ENCODE results near the gene SIX2.

DNA sequence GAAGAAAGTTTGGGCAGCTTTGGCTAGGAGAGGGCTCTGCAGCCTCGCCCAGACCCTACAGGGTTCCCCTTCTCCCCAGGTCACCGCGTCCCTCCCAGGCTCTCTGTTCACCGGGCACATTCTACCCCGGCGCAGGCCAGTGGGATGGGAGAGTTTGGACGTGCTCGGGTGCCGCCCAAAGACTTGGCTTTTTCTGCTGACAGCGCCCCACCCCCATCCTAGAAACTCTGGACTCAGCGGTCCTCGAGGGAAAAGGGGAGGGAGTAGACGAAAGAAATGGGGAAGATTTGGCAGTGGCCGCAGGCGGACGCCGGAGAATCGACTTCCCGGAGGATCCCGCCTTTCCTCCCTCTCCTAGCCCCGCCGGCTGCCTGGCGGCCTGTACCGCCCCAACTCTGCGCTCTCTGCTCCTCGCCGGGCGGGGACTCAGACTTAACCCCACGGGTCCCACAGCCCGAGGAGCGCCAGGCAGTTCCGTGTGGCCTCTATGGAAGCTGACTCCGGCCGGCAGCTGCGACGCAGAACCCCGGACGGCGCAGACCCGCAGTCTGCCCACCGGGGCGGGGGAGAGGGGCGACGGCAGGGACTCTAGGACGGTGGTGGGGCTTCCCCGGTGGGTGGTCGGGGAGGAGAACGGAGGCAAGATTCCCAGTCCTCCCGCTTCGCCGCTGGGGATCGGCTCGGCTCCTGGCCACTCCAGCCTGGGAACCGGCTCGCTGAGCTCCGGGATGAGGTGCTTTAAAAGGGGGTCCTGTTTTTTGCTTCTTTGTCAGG lies 863 bp upstream of the SIX2 start:
- TF ChIP-seq, protein P1, sequence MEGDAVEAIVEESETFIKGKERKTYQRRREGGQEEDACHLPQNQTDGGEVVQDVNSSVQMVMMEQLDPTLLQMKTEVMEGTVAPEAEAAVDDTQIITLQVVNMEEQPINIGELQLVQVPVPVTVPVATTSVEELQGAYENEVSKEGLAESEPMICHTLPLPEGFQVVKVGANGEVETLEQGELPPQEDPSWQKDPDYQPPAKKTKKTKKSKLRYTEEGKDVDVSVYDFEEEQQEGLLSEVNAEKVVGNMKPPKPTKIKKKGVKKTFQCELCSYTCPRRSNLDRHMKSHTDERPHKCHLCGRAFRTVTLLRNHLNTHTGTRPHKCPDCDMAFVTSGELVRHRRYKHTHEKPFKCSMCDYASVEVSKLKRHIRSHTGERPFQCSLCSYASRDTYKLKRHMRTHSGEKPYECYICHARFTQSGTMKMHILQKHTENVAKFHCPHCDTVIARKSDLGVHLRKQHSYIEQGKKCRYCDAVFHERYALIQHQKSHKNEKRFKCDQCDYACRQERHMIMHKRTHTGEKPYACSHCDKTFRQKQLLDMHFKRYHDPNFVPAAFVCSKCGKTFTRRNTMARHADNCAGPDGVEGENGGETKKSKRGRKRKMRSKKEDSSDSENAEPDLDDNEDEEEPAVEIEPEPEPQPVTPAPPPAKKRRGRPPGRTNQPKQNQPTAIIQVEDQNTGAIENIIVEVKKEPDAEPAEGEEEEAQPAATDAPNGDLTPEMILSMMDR (IDR thresholded peaks at IDR 0.05): no peak
- no peak for TF ChIP-seq POLR2A (IDR thresholded peaks at IDR 0.05)

Data from lower leg skin (tissue), 3 donors.